HG02973 (cell line): ENCODE results near the gene NRTN.
A peak's percentile ranks its signal among the peaks of the same experiment; 100 is the strongest.

Experiments used
- ATAC-seq: cut with Tn5 transposase; IDR thresholded peaks from one replicate; pipeline ENCODE4 v1.9.1; 2021; ENCODE audit warnings: moderate library complexity; ENCODE audit not compliant: unreplicated experiment

Gene NRTN

GRCh38 chr19:5789886-5790558, 14.8 kb upstream of the NRTN start:
- no peak for ATAC-seq

GRCh38 chr19:5790559-5791520, 14.0 kb upstream of the NRTN start, which contains the start of gene DUS3L:
DUS3L (minus strand) TSS chr19:5791163; CDS start chr19:5791141, 22 bp downstream.
- ATAC-seq: peak; percentile 81

- no peak for ATAC-seq
Observed at GRCh38 chr19:5792224-5792623, 12.6 kb upstream of the NRTN start.

- ATAC-seq: no peak
Observed at GRCh38 chr19:5793188-5793587, 11.7 kb upstream of the NRTN start.

GRCh38 chr19:5795382-5795919, 9.4 kb upstream of the NRTN start:
- ATAC-seq: no peak

- no peak for ATAC-seq
Observed at GRCh38 chr19:5798244-5798643, 6.6 kb upstream of the NRTN start.

- no peak for ATAC-seq
Observed at GRCh38 chr19:5799247-5800241, 5.3 kb upstream of the NRTN start.

GRCh38 chr19:5800361-5801270, 4.3 kb upstream of the NRTN start:
- no peak for ATAC-seq

GRCh38 chr19:5801796-5802619, 2.9 kb upstream of the NRTN start:
- no peak for ATAC-seq

GRCh38 chr19:5803441-5803751, 1.5 kb upstream of the NRTN start:
- ATAC-seq: no peak

- peak; percentile 68 for ATAC-seq
Observed at GRCh38 chr19:5803752-5804515, 933 bp upstream of the NRTN start.

GRCh38 chr19:5805462-5806132, 730 bp downstream of the NRTN start:
- ATAC-seq: no peak

GRCh38 chr19:5806133-5806489, 1.2 kb downstream of the NRTN start:
- no peak for ATAC-seq

- no peak for ATAC-seq
Observed at GRCh38 chr19:5806905-5807304, 2.0 kb downstream of the NRTN start.

GRCh38 chr19:5808120-5808816, 3.4 kb downstream of the NRTN start:
- ATAC-seq: no peak

- ATAC-seq: no peak
Observed at GRCh38 chr19:5809053-5809452, 4.2 kb downstream of the NRTN start.

GRCh38 chr19:5809469-5809868, 4.6 kb downstream of the NRTN start:
- no peak for ATAC-seq
